Central memory CD8-positive, alpha-beta T cell (primary cell): Measurements from ENCODE around the gene HIBADH.

ENCODE experiments used
- ATAC-seq: fragments of 150-1000 bp; cut with Tn5 transposase; replicated peaks from 2 replicates; pipeline ENCODE4 v1.10.0; 2022; ENCODE audit warnings: mild to moderate bottlenecking, moderate FRiP score, moderate number of reproducible peaks; ENCODE audit not compliant: poor library complexity, severe bottlenecking; ENCODE audit errors: extremely low read depth
- DNase-seq, 2 donors: peaks; one replicate each; pipeline ENCODE4 v3.0.0; 2021; ENCODE audit warnings: low spot score in 2 of 2
- H3K27ac Mint-ChIP-seq: one replicate; pipeline ENCODE4 v1.8.0; 2022; ENCODE audit warnings: low read depth, mild to moderate bottlenecking, moderate library complexity, mixed read lengths
- H3K27me3 Mint-ChIP-seq: one replicate; pipeline ENCODE4 v1.8.0; 2022; ENCODE audit warnings: mixed read lengths
- H3K36me3 Mint-ChIP-seq: one replicate; pipeline ENCODE4 v1.8.0; 2022; ENCODE audit warnings: mild to moderate bottlenecking, moderate library complexity, mixed read lengths; ENCODE audit not compliant: insufficient read depth
- H3K4me1 Mint-ChIP-seq: one replicate; pipeline ENCODE4 v1.8.0; 2022; ENCODE audit warnings: mixed read lengths
- H3K4me3 Mint-ChIP-seq: one replicate; pipeline ENCODE4 v1.8.0; 2022; ENCODE audit warnings: mild to moderate bottlenecking, moderate library complexity, mixed read lengths
- H3K9me3 Mint-ChIP-seq: one replicate; pipeline ENCODE4 v1.8.0; 2022; ENCODE audit warnings: mixed read lengths

Gene HIBADH

GRCh38 chr7:27603813-27604212, 58.9 kb downstream of the HIBADH start:
- DNase-seq (no peak), ATAC-seq (no peak)
- Mint-ChIP-seq H3K4me1 (no peaks in the 10 kb centered on the region), H3K9me3 (no peaks in the 10 kb centered on the region), H3K36me3 (no peaks in the 10 kb centered on the region), H3K4me3 (no peak overlapping the region), H3K27me3 (no peaks in the 10 kb centered on the region), H3K27ac (no peak overlapping the region)

- H3K4me3 Mint-ChIP-seq = no peak overlapping the region
- DNase-seq (no peak), ATAC-seq (no peak)
- no peaks in the 10 kb centered on the region for H3K36me3 Mint-ChIP-seq
- H3K27me3 Mint-ChIP-seq = no peaks in the 10 kb centered on the region
- H3K9me3 Mint-ChIP-seq = no peaks in the 10 kb centered on the region
- H3K4me1 Mint-ChIP-seq = no peaks in the 10 kb centered on the region
- H3K27ac Mint-ChIP-seq = no peak overlapping the region
These were observed 59.9 kb downstream of the HIBADH start for GRCh38 chr7:27602766-27603165.

- H3K9me3 Mint-ChIP-seq = no peaks in the 10 kb centered on the region
- H3K4me3 Mint-ChIP-seq = no peak overlapping the region
- H3K27me3 Mint-ChIP-seq = no peaks in the 10 kb centered on the region
- H3K36me3 Mint-ChIP-seq = no peaks in the 10 kb centered on the region
- DNase-seq (no peak), ATAC-seq (no peak)
- H3K27ac Mint-ChIP-seq = no peak overlapping the region
- H3K4me1 Mint-ChIP-seq = no peaks in the 10 kb centered on the region
These were observed 61.5 kb downstream of the HIBADH start for GRCh38 chr7:27601217-27601616.

- Mint-ChIP-seq H3K27me3 (no peaks in the 10 kb centered on the region), H3K4me3 (no peak overlapping the region), H3K4me1 (no peaks in the 10 kb centered on the region), H3K36me3 (peaks cover 2% of the 10 kb centered on the region), H3K27ac (no peak overlapping the region), H3K9me3 (no peaks in the 10 kb centered on the region)
- DNase-seq (no peak), ATAC-seq (no peak)
These were observed 62.4 kb downstream of the HIBADH start for GRCh38 chr7:27600247-27600646.

GRCh38 chr7:27595009-27595408, 67.7 kb downstream of the HIBADH start:
- DNase-seq = no peak
- H3K4me1 Mint-ChIP-seq = no peaks in the 10 kb centered on the region
- no peak overlapping the region for H3K27ac Mint-ChIP-seq
- H3K27me3 Mint-ChIP-seq = no peaks in the 10 kb centered on the region
- peaks cover 4% of the 10 kb centered on the region for H3K36me3 Mint-ChIP-seq
- H3K9me3 Mint-ChIP-seq = no peaks in the 10 kb centered on the region
- no peak for ATAC-seq
- no peak overlapping the region for H3K4me3 Mint-ChIP-seq

- no peaks in the 10 kb centered on the region for H3K4me1 Mint-ChIP-seq
- H3K27me3 Mint-ChIP-seq = no peaks in the 10 kb centered on the region
- H3K4me3 Mint-ChIP-seq = no peak overlapping the region
- H3K9me3 Mint-ChIP-seq = no peaks in the 10 kb centered on the region
- DNase-seq (no peak), ATAC-seq (no peak)
- no peak overlapping the region for H3K27ac Mint-ChIP-seq
- peaks cover 4% of the 10 kb centered on the region for H3K36me3 Mint-ChIP-seq
These were observed 69.5 kb downstream of the HIBADH start for GRCh38 chr7:27593226-27593625.

GRCh38 chr7:27590416-27590815, 72.3 kb downstream of the HIBADH start:
- H3K27me3 Mint-ChIP-seq = no peaks in the 10 kb centered on the region
- H3K36me3 Mint-ChIP-seq = peaks cover 2% of the 10 kb centered on the region
- H3K9me3 Mint-ChIP-seq = no peaks in the 10 kb centered on the region
- peaks cover 6% of the 10 kb centered on the region for H3K4me1 Mint-ChIP-seq
- ATAC-seq (no peak), DNase-seq (no peak)
- H3K4me3 Mint-ChIP-seq = no peak overlapping the region
- H3K27ac Mint-ChIP-seq = no peak overlapping the region

GRCh38 chr7:27587429-27587828, 75.3 kb downstream of the HIBADH start:
- Mint-ChIP-seq H3K27me3 (no peaks in the 10 kb centered on the region), H3K4me1 (peaks cover 6% of the 10 kb centered on the region), H3K36me3 (no peaks in the 10 kb centered on the region), H3K27ac (no peak overlapping the region), H3K4me3 (no peak overlapping the region), H3K9me3 (no peaks in the 10 kb centered on the region)
- ATAC-seq (no peak), DNase-seq (no peak)

GRCh38 chr7:27586825-27587224, 75.9 kb downstream of the HIBADH start:
- H3K27ac Mint-ChIP-seq = no peak overlapping the region
- ATAC-seq (no peak), DNase-seq (no peak)
- no peaks in the 10 kb centered on the region for H3K9me3 Mint-ChIP-seq
- peaks cover 6% of the 10 kb centered on the region for H3K4me1 Mint-ChIP-seq
- no peaks in the 10 kb centered on the region for H3K27me3 Mint-ChIP-seq
- no peak overlapping the region for H3K4me3 Mint-ChIP-seq
- H3K36me3 Mint-ChIP-seq = no peaks in the 10 kb centered on the region

- peaks cover 6% of the 10 kb centered on the region for H3K4me1 Mint-ChIP-seq
- DNase-seq = no peak
- no peaks in the 10 kb centered on the region for H3K36me3 Mint-ChIP-seq
- no peaks in the 10 kb centered on the region for H3K27me3 Mint-ChIP-seq
- peak overlapping the region; percentile 66 for H3K27ac Mint-ChIP-seq
- no peaks in the 10 kb centered on the region for H3K9me3 Mint-ChIP-seq
- no peak for ATAC-seq
- H3K4me3 Mint-ChIP-seq = no peak overlapping the region
These were observed 76.8 kb downstream of the HIBADH start for GRCh38 chr7:27585781-27586447.

GRCh38 chr7:27581906-27582305, 80.8 kb downstream of the HIBADH start:
- H3K27ac Mint-ChIP-seq = no peak overlapping the region

GRCh38 chr7:27581119-27581518, 81.6 kb downstream of the HIBADH start:
- ATAC-seq (no peak), DNase-seq (no peak)
- no peaks in the 10 kb centered on the region for H3K9me3 Mint-ChIP-seq
- H3K27ac Mint-ChIP-seq = no peak overlapping the region
- H3K27me3 Mint-ChIP-seq = no peaks in the 10 kb centered on the region
- H3K36me3 Mint-ChIP-seq = no peaks in the 10 kb centered on the region
- H3K4me3 Mint-ChIP-seq = no peak overlapping the region
- peaks cover 3% of the 10 kb centered on the region for H3K4me1 Mint-ChIP-seq

More at GRCh38 chr7:27581906-27582305, 80.8 kb downstream of the HIBADH start:
- DNase-seq (no peak), ATAC-seq (no peak)
- Mint-ChIP-seq H3K27me3 (no peaks in the 10 kb centered on the region), H3K4me1 (peaks cover 6% of the 10 kb centered on the region), H3K36me3 (no peaks in the 10 kb centered on the region), H3K9me3 (no peaks in the 10 kb centered on the region), H3K4me3 (no peak overlapping the region)

- Mint-ChIP-seq H3K27me3 (no peaks in the 10 kb centered on the region), H3K36me3 (no peaks in the 10 kb centered on the region), H3K4me1 (no peaks in the 10 kb centered on the region), H3K4me3 (no peak overlapping the region), H3K9me3 (no peaks in the 10 kb centered on the region), H3K27ac (no peak overlapping the region)
- DNase-seq = no peak
- no peak for ATAC-seq
These were observed 83.1 kb downstream of the HIBADH start for GRCh38 chr7:27579565-27579964.
